SU-DHL-6 (cell line): ENCODE results near the gene TANC1.

ENCODE experiments used
- CTCF ChIP-seq: fragments of 200-600 bp; sonication (generic); IDR thresholded peaks from one replicate; pipeline ENCODE4 v1.5.1; 2017; ENCODE audit warnings: antibody characterized with exemption, mild to moderate bottlenecking, low read length, moderate library complexity; ENCODE audit not compliant: insufficient read depth, poor library complexity, severe bottlenecking
- EZH2phosphoT487 ChIP-seq: fragments of 200-600 bp; sonication (generic), shearing (Covaris generic); conservative IDR thresholded peaks from 2 replicates; pipeline ENCODE4 v1.6.1; 2018; ENCODE audit warnings: mild to moderate bottlenecking, antibody characterized with exemption, low read length, moderate library complexity, mixed read lengths

DNA sequence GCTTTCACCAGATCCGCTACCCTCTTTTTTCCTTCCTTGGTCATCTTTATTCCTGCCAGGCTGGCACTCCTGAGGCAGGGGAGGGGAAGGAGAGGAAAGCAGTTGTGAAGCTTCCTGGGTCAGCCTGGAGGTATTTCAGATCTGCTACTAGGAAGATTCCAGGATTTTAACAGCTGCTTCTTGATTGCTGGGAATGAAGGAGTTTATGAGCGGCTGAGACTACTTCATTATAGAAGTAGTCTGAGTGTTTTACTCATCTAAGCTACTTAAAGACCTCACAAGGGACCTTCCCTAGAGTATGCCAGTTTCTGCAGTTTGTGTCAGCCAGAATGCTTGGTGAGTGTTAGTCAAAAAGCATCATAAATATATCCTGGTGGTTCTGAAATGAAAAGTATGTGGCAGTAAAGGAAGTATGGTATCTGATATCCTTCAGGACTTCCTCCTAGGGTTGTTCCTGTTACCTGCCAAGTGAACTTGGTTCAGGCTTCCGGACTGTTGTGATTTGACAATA, 1.9 kb downstream of the TANC1 start:
- no peak for TF ChIP-seq CTCF
- TF ChIP-seq EZH2phosphoT487: no peak
